ENCODE data around the gene TTC39C. TPM values are rescaled to one million over a fixed set of nuclear protein-coding genes. Genes with fewer than 3 reads are reported as not detected.

Gene TTC39C
- total RNA-seq, 4 donors from 2014 or later, result 10.6 to 25.4 (median 12.9) TPM

GRCh38 chr18:23992941-23993280, 21.6 kb upstream of the TTC39C start:
- peak overlapping the region; percentile 40 to 62 (median 54) for H3K27ac ChIP-seq
- no peaks in the 10 kb centered on the region for H3K9me3 ChIP-seq
- no peaks in the 10 kb centered on the region for H3K36me3 ChIP-seq
- intact Hi-C loops (cut with DNase I), result no loop called here
- H3K4me3 ChIP-seq (replicated peaks in 1 of 3), result no peak overlapping the region
- H3K27me3 ChIP-seq, result no peaks in the 10 kb centered on the region
- no peak for DNase-seq
- peaks cover 13 to 32% of the 10 kb centered on the region in 2 donors for H3K4me1 ChIP-seq
- TF ChIP-seq POLR2A (IDR thresholded peaks at IDR 0.05) (no peak), CTCF (IDR thresholded peaks at IDR 0.05) (no peak)
- 78 to 88% methylated on average over 2 of the region's 2 CpGs for WGBS, 2 donors

- 4 to 8% methylated on average over 9 of the region's 9 CpGs for WGBS, 2 donors
- no peaks in the 10 kb centered on the region for H3K9me3 ChIP-seq
- peak in 1 of 2 donors; percentile 11 for TF ChIP-seq POLR2A (IDR thresholded peaks at IDR 0.05)
- TF ChIP-seq CTCF (IDR thresholded peaks at IDR 0.05), result no peak
- H3K27ac ChIP-seq, result peak overlapping the region; percentile 11 to 68 (median 53)
- DNase-seq, result peak; percentile 87 to 92
- H3K4me3 ChIP-seq (replicated peaks in 1 of 3), result no peak overlapping the region
- intact Hi-C loops (cut with DNase I), result no loop called here
- no peaks in the 10 kb centered on the region for H3K36me3 ChIP-seq
- no peaks in the 10 kb centered on the region for H3K27me3 ChIP-seq
- peaks cover 13 to 32% of the 10 kb centered on the region in 2 donors for H3K4me1 ChIP-seq
Measured at GRCh38 chr18:23994361-23994902, 20.1 kb upstream of the TTC39C start.

GRCh38 chr18:23995180-23995579, 19.4 kb upstream of the TTC39C start:
- Histone ChIP-seq H3K9me3 (no peaks in the 10 kb centered on the region), H3K27ac (peak overlapping the region; percentile 11 to 68 (median 53)), H3K4me1 (peaks cover 13 to 32% of the 10 kb centered on the region in 2 donors), H3K4me3 (replicated peaks in 1 of 3) (no peak overlapping the region), H3K36me3 (no peaks in the 10 kb centered on the region), H3K27me3 (no peaks in the 10 kb centered on the region)
- DNase-seq, result peak; percentile 76 to 86
- WGBS, 2 donors, result 41 to 58% methylated on average over 13 of the region's 13 CpGs
- TF ChIP-seq CTCF (IDR thresholded peaks at IDR 0.05) (no peak), POLR2A (IDR thresholded peaks at IDR 0.05) (no peak)
- intact Hi-C loops (cut with DNase I), result no loop called here

GRCh38 chr18:23998018-23998417, 16.5 kb upstream of the TTC39C start:
- no peak for DNase-seq
- WGBS, 2 donors, result 96% methylated on average over 2 of the region's 2 CpGs
- no peak overlapping the region for H3K27ac ChIP-seq
- no peaks in the 10 kb centered on the region for H3K27me3 ChIP-seq
- no peak overlapping the region for H3K4me3 ChIP-seq (replicated peaks in 1 of 3)
- intact Hi-C loops (cut with DNase I), result no loop called here
- no peaks in the 10 kb centered on the region for H3K36me3 ChIP-seq
- TF ChIP-seq POLR2A (IDR thresholded peaks at IDR 0.05) (no peak), CTCF (IDR thresholded peaks at IDR 0.05) (no peak)
- H3K4me1 ChIP-seq, result peaks cover 3 to 19% of the 10 kb centered on the region in 2 donors
- H3K9me3 ChIP-seq, result no peaks in the 10 kb centered on the region

GRCh38 chr18:23998820-23999219, 15.7 kb upstream of the TTC39C start:
- DNase-seq, result no peak
- no peaks in the 10 kb centered on the region for H3K9me3 ChIP-seq
- H3K27ac ChIP-seq, result no peak overlapping the region
- intact Hi-C loops (cut with DNase I), result no loop called here
- TF ChIP-seq POLR2A (IDR thresholded peaks at IDR 0.05) (no peak), CTCF (IDR thresholded peaks at IDR 0.05) (no peak)
- no peaks in the 10 kb centered on the region for H3K27me3 ChIP-seq
- H3K4me3 ChIP-seq (replicated peaks in 1 of 3), result no peak overlapping the region
- WGBS, 2 donors, result 44 to 47% methylated on average over 4 of the region's 4 CpGs
- H3K4me1 ChIP-seq, result peaks cover 1 to 15% of the 10 kb centered on the region in 2 donors
- no peaks in the 10 kb centered on the region for H3K36me3 ChIP-seq

Data from thyroid gland (tissue), 4 donors.